Activated T-helper 1 cell treated with anti-CD3 and anti-CD28 coated beads, Interleukin-12 subunit alpha, Interleukin-12 subunit beta, Interleukin-2, Interleukin-4 antibody, amounts not matched to agents 30 ng/mL and 10 ng/mL and 1 ng/mL, durations not matched to agents 14 hours and 24 hours and 36 hours (primary cell): Measurements from ENCODE around the gene PRDX6. TPM values are rescaled to one million over a fixed set of nuclear protein-coding genes. Genes with fewer than 3 reads are reported as not detected.
A peak's percentile ranks its signal among the peaks of the same experiment; 100 is the strongest.

Experiments
- DNase-seq: peaks from one replicate; pipeline ENCODE4 v3.0.0; 2021; ENCODE audit warnings: low spot score
- H3K27ac Mint-ChIP-seq: one replicate; pipeline ENCODE4 v1.8.0; 2021; ENCODE audit warnings: mild to moderate bottlenecking, mixed read lengths
- H3K27me3 Mint-ChIP-seq: one replicate; pipeline ENCODE4 v1.8.0; 2022; ENCODE audit warnings: mild to moderate bottlenecking, moderate library complexity, mixed read lengths; ENCODE audit not compliant: insufficient read depth
- H3K36me3 Mint-ChIP-seq: one replicate; pipeline ENCODE4 v1.8.0; 2021; ENCODE audit warnings: low read depth, mixed read lengths
- H3K4me1 Mint-ChIP-seq: one replicate; pipeline ENCODE4 v1.8.0; 2021; ENCODE audit warnings: low read depth, mixed read lengths
- H3K4me3 Mint-ChIP-seq: one replicate; pipeline ENCODE4 v1.8.0; 2021; ENCODE audit warnings: mild to moderate bottlenecking, moderate library complexity, mixed read lengths
- H3K9me3 Mint-ChIP-seq: one replicate; pipeline ENCODE4 v1.8.0; 2021; ENCODE audit warnings: mixed read lengths
- intact Hi-C: fragments of 100-400 bp; cut with micrococcal nuclease; formaldehyde crosslinking; loops from one replicate; pipeline ENCODE4 v1.15.1; 2024
- total RNA-seq: library from RNA; stranded (reverse); gene quantifications from 2 replicates; pipeline ENCODE4 v1.2.3, GENCODE V29; 2022

Gene PRDX6, protein sequence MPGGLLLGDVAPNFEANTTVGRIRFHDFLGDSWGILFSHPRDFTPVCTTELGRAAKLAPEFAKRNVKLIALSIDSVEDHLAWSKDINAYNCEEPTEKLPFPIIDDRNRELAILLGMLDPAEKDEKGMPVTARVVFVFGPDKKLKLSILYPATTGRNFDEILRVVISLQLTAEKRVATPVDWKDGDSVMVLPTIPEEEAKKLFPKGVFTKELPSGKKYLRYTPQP
- total RNA-seq: 119 and 124 TPM in 2 replicates

GRCh38 chr1:173477286-173478093 is at the start of gene PRDX6:
Gene PRDX6, plus strand, starts transcription at chr1:173477335. Its CDS starts 63 bp downstream, at chr1:173477398.
- intact Hi-C loops: loop anchor here (1.0 to 10.0 kb wide), 12 partner anchors 15 to 1693 kb away; partner anchors contain the start of genes CACYBP, CENPL, DARS2 and METTL13
- peaks cover 40% of the 10 kb centered on the region for H3K36me3 Mint-ChIP-seq
- H3K4me3 Mint-ChIP-seq: peak within 1 kb of the TSS; percentile 92
- H3K27ac Mint-ChIP-seq: peak within 1 kb of the TSS; percentile 93
- H3K27me3 Mint-ChIP-seq: no peaks in the 10 kb centered on the region
- H3K9me3 Mint-ChIP-seq: no peaks in the 10 kb centered on the region
- H3K4me1 Mint-ChIP-seq: peaks cover 72% of the 10 kb centered on the region
- peak; percentile 73 for DNase-seq

DNA sequence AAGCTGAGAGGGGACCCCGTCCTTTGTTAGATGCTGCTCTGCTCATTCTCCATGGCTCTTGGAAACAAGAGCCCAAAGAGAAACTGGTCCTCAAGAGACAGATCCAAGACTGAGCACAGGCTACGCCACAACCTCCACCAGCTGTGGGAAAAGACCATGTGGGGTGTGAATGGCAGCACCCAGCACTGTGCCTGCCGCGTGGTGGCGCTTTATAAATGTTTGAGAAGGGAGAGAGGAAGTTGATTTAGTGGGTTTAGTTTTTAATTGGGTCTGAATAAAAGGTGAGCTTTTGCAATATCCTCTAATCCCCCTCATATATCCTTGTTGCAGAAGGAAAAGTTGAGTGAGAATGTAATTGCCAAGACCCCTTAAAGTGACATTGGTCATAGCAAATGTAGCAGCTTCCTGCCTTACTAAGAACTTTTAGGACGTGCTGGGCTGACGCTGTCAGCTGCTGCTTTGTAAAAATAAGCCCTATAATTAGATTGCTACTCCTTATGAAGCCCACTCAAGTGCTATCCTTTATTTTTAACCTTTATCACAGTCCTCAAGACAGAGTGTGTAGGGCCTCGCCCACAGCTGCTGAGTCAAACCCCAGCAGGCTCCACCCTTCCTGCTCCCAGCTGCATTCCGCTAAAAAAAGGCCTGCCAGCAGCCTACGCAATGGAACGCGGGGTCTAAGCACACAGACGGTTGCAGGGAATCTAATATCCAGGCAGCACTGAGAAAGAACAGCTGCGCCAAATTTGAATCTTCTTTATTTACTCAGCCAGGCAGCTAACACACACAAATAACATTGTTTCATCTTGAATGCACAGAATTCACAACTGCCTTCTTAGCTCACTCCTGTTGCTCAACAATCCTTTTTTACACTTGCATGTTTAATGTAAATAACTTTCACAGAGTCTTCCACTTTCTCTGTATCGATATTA is 47.4 kb upstream of the PRDX6 start:
- Mint-ChIP-seq H3K4me1 (peaks cover 28% of the 10 kb centered on the region), H3K36me3 (peaks cover 1% of the 10 kb centered on the region), H3K4me3 (peak overlapping the region; percentile 40), H3K27me3 (no peaks in the 10 kb centered on the region), H3K9me3 (no peaks in the 10 kb centered on the region), H3K27ac (peak overlapping the region; percentile 93)
- intact Hi-C loops: loop anchor here (1.0 to 10.0 kb wide), 4 partner anchors 9 to 1313 kb away; partner anchors contain the start of gene GAS5
- peak; percentile 40 for DNase-seq

- Mint-ChIP-seq H3K4me3 (no peak overlapping the region), H3K27me3 (no peaks in the 10 kb centered on the region), H3K36me3 (peaks cover 1% of the 10 kb centered on the region), H3K4me1 (peaks cover 28% of the 10 kb centered on the region), H3K27ac (no peak overlapping the region), H3K9me3 (no peaks in the 10 kb centered on the region)
- intact Hi-C loops: loop anchor here (1.0 to 10.0 kb wide), 8 partner anchors 10 to 1312 kb away; partner anchors contain the start of genes CENPL, DARS2, GAS5 and KLHL20
- DNase-seq: no peak
These were observed 46.3 kb upstream of the PRDX6 start for GRCh38 chr1:173430677-173431303.

- Mint-ChIP-seq H3K4me3 (no peak overlapping the region), H3K9me3 (no peaks in the 10 kb centered on the region), H3K27me3 (no peaks in the 10 kb centered on the region), H3K27ac (no peak overlapping the region), H3K4me1 (peaks cover 28% of the 10 kb centered on the region), H3K36me3 (peaks cover 1% of the 10 kb centered on the region)
- DNase-seq: peak; percentile 74
- intact Hi-C loops: loop anchor here (1.0 to 10.0 kb wide), 7 partner anchors 46 to 1311 kb away; partner anchors contain the start of genes CENPL, DARS2, GAS5 and KLHL20
These were observed 45.7 kb upstream of the PRDX6 start for GRCh38 chr1:173431304-173432045.

DNA sequence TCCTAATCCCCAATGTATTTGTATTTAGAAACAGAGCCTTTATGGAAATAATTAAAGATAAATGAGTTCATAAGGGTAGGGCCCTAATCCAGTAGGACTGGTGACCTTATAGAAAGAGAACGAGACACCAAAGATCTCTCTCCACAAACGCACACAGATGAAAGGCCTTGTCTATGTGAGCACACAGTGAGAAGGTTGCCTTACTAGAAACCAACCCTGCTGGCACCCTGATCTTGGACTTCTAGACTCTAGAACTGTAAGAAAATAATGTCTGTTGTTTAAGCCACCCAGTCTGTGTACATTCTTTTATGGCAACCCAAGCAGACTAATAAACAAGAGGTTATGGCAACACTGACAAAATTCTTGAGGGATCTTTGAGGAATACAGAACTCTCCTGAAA is 44.8 kb upstream of the PRDX6 start:
- Mint-ChIP-seq H3K27me3 (no peaks in the 10 kb centered on the region), H3K4me3 (no peak overlapping the region), H3K27ac (no peak overlapping the region), H3K36me3 (peaks cover 1% of the 10 kb centered on the region), H3K4me1 (peaks cover 28% of the 10 kb centered on the region), H3K9me3 (no peaks in the 10 kb centered on the region)
- intact Hi-C loops: loop anchor here (5.0 to 10.0 kb wide), 2 partner anchors 502 to 1310 kb away; no protein-coding TSS in a partner anchor
- no peak for DNase-seq

GRCh38 chr1:173433751-173434326 is 43.3 kb upstream of the PRDX6 start:
- H3K4me3 Mint-ChIP-seq: no peak overlapping the region
- H3K4me1 Mint-ChIP-seq: peaks cover 28% of the 10 kb centered on the region
- intact Hi-C loops: loop anchor here (5.0 to 10.0 kb wide), 2 partner anchors 501 to 1308 kb away; no protein-coding TSS in a partner anchor
- no peaks in the 10 kb centered on the region for H3K9me3 Mint-ChIP-seq
- H3K36me3 Mint-ChIP-seq: peaks cover 4% of the 10 kb centered on the region
- DNase-seq: no peak
- no peaks in the 10 kb centered on the region for H3K27me3 Mint-ChIP-seq
- no peak overlapping the region for H3K27ac Mint-ChIP-seq

GRCh38 chr1:173436841-173437428 is 40.2 kb upstream of the PRDX6 start:
- intact Hi-C loops: loop anchor here (10.0 kb wide), 1 partner anchor 498 kb away; no protein-coding TSS in a partner anchor
- no peak for DNase-seq
- H3K4me3 Mint-ChIP-seq: no peak overlapping the region

DNA sequence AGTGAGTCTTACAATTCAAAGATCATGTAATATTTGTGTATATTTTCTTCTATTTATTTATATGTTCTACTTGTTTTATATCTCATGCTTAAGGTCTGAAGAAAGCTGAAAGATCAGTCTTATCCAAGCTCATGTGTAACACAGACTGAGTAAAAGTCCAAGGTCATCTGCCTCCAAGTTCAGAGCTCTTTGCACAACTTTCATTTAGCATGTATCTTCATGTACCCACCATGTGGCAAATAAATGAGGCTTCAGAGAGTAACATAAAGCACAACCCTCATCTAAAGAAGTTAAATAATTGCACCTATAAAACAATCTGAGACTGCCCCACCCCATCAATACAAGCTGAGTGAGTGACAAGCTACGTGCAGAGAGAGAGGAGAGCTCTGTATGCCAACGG is 38.5 kb upstream of the PRDX6 start:
- Mint-ChIP-seq H3K9me3 (no peaks in the 10 kb centered on the region), H3K36me3 (peaks cover 14% of the 10 kb centered on the region), H3K4me1 (peaks cover 2% of the 10 kb centered on the region), H3K27me3 (no peaks in the 10 kb centered on the region), H3K27ac (no peak overlapping the region), H3K4me3 (no peak overlapping the region)
- intact Hi-C loops: loop anchor here (10.0 kb wide), 1 partner anchor 496 kb away; no protein-coding TSS in a partner anchor
- DNase-seq: no peak

More at GRCh38 chr1:173436841-173437428, 40.2 kb upstream of the PRDX6 start:
- no peaks in the 10 kb centered on the region for H3K9me3 Mint-ChIP-seq
- no peaks in the 10 kb centered on the region for H3K27me3 Mint-ChIP-seq
- peaks cover 9% of the 10 kb centered on the region for H3K36me3 Mint-ChIP-seq
- no peaks in the 10 kb centered on the region for H3K4me1 Mint-ChIP-seq
- no peak overlapping the region for H3K27ac Mint-ChIP-seq

- intact Hi-C loops: no loop called here
- Mint-ChIP-seq H3K27me3 (no peaks in the 10 kb centered on the region), H3K9me3 (no peaks in the 10 kb centered on the region), H3K4me1 (peaks cover 17% of the 10 kb centered on the region), H3K36me3 (peaks cover 19% of the 10 kb centered on the region), H3K4me3 (no peak overlapping the region), H3K27ac (no peak overlapping the region)
- DNase-seq: no peak
These were observed 36.7 kb upstream of the PRDX6 start for GRCh38 chr1:173440430-173440829.

- intact Hi-C loops: no loop called here
- no peak for DNase-seq
- H3K4me3 Mint-ChIP-seq: no peak overlapping the region
- peaks cover 40% of the 10 kb centered on the region for H3K36me3 Mint-ChIP-seq
- H3K4me1 Mint-ChIP-seq: peaks cover 17% of the 10 kb centered on the region
- H3K9me3 Mint-ChIP-seq: peaks cover 26% of the 10 kb centered on the region
- H3K27ac Mint-ChIP-seq: no peak overlapping the region
- H3K27me3 Mint-ChIP-seq: no peaks in the 10 kb centered on the region
These were observed 32.4 kb upstream of the PRDX6 start for GRCh38 chr1:173444757-173445156.

DNA sequence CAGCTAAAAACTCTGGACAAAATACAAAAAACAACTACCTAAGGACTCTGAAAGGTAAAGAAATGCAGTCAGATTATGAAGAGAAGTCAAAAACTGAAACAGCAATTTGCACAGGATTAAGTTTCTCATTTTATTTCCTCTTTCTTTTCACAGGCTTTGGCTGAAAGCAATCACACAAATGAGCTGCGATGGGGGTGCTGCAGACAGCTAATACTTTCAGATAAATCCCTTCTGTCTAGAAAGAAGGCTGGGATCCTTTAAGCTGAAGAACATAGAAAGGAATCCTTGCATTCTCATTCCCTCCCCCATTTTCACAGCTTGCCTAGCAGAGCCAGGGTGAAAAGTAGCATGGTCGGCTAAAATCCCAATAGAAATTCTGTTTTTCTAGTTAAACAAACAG is 32.0 kb upstream of the PRDX6 start:
- no peak for DNase-seq
- Mint-ChIP-seq H3K4me1 (peaks cover 17% of the 10 kb centered on the region), H3K4me3 (no peak overlapping the region), H3K36me3 (peaks cover 42% of the 10 kb centered on the region), H3K27me3 (no peaks in the 10 kb centered on the region), H3K9me3 (peaks cover 26% of the 10 kb centered on the region), H3K27ac (no peak overlapping the region)
- intact Hi-C loops: no loop called here
